ENCODE measurements around the gene LZIC. TPM values are rescaled to one million over a fixed set of nuclear protein-coding genes. Genes with fewer than 3 reads are reported as not detected.

LZIC gene
- total and polyA plus RNA-seq, 2 donors (not counting 1 experiment from before 2014, with no cell fraction given): 26.9 to 33.5 TPM

GRCh38 chr1:9909234-9910046, 33.8 kb downstream of the LZIC start:
- H3K27ac ChIP-seq (ENCODE audit: insufficient read depth, low read length): peak overlapping the region; percentile 59

GRCh38 chr1:9908871-9909233, 34.3 kb downstream of the LZIC start:
- Histone ChIP-seq H3K9ac (ENCODE audit: insufficient read depth, low read length) (no peak overlapping the region), H2AFZ (ENCODE audit: low read length) (no peak overlapping the region)

More at GRCh38 chr1:9909234-9910046, 33.8 kb downstream of the LZIC start:
- Histone ChIP-seq H3K27me3 (ENCODE audit: control insufficient read depth, insufficient read depth, low read length) (no peaks in the 10 kb centered on the region), H3K4me3 (replicated peaks in 1 of 4; ENCODE audit: control extremely low read depth in 1 of 4, insufficient read depth in 1 of 4, low read depth in 3 of 4, low read length in 4 of 4) (peak overlapping the region; percentile 59 to 85 (median 76)), H3K79me2 (ENCODE audit: control insufficient read depth, insufficient read depth, low read length) (no peaks in the 10 kb centered on the region), H3K4me2 (ENCODE audit: extremely low read depth, insufficient read depth, low read length) (peak overlapping the region; percentile 98), H3K9me3 (ENCODE audit: control insufficient read depth, insufficient read depth, low read depth, low read length) (no peaks in the 10 kb centered on the region), H3K36me3 (ENCODE audit: control insufficient read depth, insufficient read depth, low read length) (no peaks in the 10 kb centered on the region), H4K20me1 (ENCODE audit: control insufficient read depth, extremely low read depth, insufficient read depth, low read length) (no peaks in the 10 kb centered on the region), H3K4me1 (ENCODE audit: control insufficient read depth, extremely low read depth, insufficient read depth, low read length) (peaks cover 4% of the 10 kb centered on the region), H3K9ac (ENCODE audit: insufficient read depth, low read length) (peak overlapping the region; percentile 80), H2AFZ (ENCODE audit: low read length) (peak overlapping the region; percentile 62)
- TF ChIP-seq CTCF (conservative IDR thresholded peaks at IDR 0.05 in 1 of 2, IDR thresholded peaks at IDR 0.05 in 1 of 2; ENCODE audit: low read depth in 1 of 2, low read length in 2 of 2): no peak
- TF ChIP-seq EZH2 (IDR thresholded peaks at IDR 0.05; ENCODE audit: low read length, missing control alignments): no peak
- DNase-seq (ENCODE audit: low read depth in 2 of 2): peak in 1 of 2 donors; percentile 36

More at GRCh38 chr1:9908871-9909233, 34.3 kb downstream of the LZIC start:
- Histone ChIP-seq H3K79me2 (ENCODE audit: control insufficient read depth, insufficient read depth, low read length) (no peaks in the 10 kb centered on the region), H3K4me3 (replicated peaks in 1 of 4; ENCODE audit: control extremely low read depth in 1 of 4, insufficient read depth in 1 of 4, low read depth in 3 of 4, low read length in 4 of 4) (peak overlapping the region in 3 of 4 experiments; percentile 59 to 77 (median 76)), H3K4me1 (ENCODE audit: control insufficient read depth, extremely low read depth, insufficient read depth, low read length) (peaks cover 4% of the 10 kb centered on the region), H3K27ac (ENCODE audit: insufficient read depth, low read length) (no peak overlapping the region), H3K9me3 (ENCODE audit: control insufficient read depth, insufficient read depth, low read depth, low read length) (no peaks in the 10 kb centered on the region), H3K36me3 (ENCODE audit: control insufficient read depth, insufficient read depth, low read length) (no peaks in the 10 kb centered on the region), H3K27me3 (ENCODE audit: control insufficient read depth, insufficient read depth, low read length) (no peaks in the 10 kb centered on the region), H4K20me1 (ENCODE audit: control insufficient read depth, extremely low read depth, insufficient read depth, low read length) (no peaks in the 10 kb centered on the region), H3K4me2 (ENCODE audit: extremely low read depth, insufficient read depth, low read length) (peak overlapping the region; percentile 98)
- no peak for TF ChIP-seq CTCF (conservative IDR thresholded peaks at IDR 0.05 in 1 of 2, IDR thresholded peaks at IDR 0.05 in 1 of 2; ENCODE audit: low read depth in 1 of 2, low read length in 2 of 2)
- TF ChIP-seq EZH2 (IDR thresholded peaks at IDR 0.05; ENCODE audit: low read length, missing control alignments): no peak
- DNase-seq (ENCODE audit: low read depth in 2 of 2): no peak
